Inferior parietal cortex (tissue), 1 donor: ENCODE data around the gene OR51A7.
"Not testable (repeated sequence)": the region's sequence is repeated elsewhere in the genome, so short reads cannot be mapped to it uniquely, and the experiment has no call there.

Experiments
- DNase-seq: peaks from one replicate; pipeline ENCODE4 v3.0.0-alpha.2; 2016; ENCODE audit errors: extremely low spot score

Gene OR51A7

DNA sequence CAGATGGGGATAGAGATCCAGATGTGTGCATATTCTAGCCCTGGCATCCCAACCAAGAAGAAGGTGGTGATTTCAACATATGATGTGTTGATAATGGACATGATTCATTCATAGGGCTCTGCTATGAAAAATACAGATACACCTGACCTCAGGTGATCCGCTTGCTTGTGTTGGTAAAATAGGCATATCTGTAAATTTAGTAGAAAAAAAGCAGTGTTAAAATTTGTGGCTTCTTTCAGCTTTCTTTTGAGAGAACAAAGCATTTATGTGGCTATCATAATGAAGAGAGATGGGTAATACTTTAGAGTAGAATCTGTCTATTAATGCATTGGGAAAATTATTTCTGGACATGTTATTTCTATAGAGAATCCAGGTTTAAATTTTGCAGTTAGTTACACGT is 52.0 kb downstream of the OR51A7 start, which contains the start of gene OR51A2:
OR51A2 (minus strand) TSS at position 101 of the 400 bp plus-strand sequence; CDS start at position 101, 0 bp downstream.
- DNase-seq = not testable (repeated sequence)

DNA sequence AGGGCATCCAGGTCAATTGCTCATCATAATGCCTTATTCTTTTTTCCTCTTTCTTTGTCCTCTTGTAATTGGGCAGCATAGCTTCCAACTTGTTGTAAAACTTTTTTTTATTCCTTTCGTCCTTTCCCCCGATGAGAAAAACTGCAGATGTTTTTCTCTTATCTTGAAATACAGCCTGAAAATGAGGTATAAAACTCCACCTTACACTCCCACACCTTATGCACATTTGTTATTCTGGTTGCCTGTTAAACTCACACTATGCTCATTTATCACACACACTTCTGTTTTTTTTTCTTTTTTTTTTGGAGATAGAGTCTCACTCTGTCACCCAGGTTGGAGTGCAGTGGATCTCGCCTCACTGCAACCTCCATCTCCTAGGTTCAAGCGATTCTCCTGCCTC is 53.8 kb downstream of the OR51A7 start:
- DNase-seq = no peak
